ENCODE data around the gene OR2K2.

OR2K2 gene

GRCh38 chr9:111372297-111372696 lies 42.3 kb upstream of the OR2K2 start:
- Histone ChIP-seq H3K4me1 (ENCODE audit: insufficient read depth, low read length, severe bottlenecking) (no peaks in the 10 kb centered on the region), H3K79me2 (ENCODE audit: insufficient read depth, low read length) (no peaks in the 10 kb centered on the region), H3F3A (ENCODE audit: insufficient read depth, low read length) (no peaks in the 10 kb centered on the region), H3K27me3 (ENCODE audit: insufficient read depth, low read length) (no peaks in the 10 kb centered on the region), H3K4me3 (ENCODE audit: low read depth, low read length, poor library complexity, severe bottlenecking) (no peak overlapping the region), H4K20me1 (ENCODE audit: insufficient read depth, low read length) (no peaks in the 10 kb centered on the region), H3K9me3 (ENCODE audit: low read length) (no peaks in the 10 kb centered on the region), H3K9ac (ENCODE audit: low read length) (no peak overlapping the region), H3K27ac (ENCODE audit: low read depth, low read length, poor library complexity, severe bottlenecking) (no peak overlapping the region), H2AFZ (ENCODE audit: low read length) (no peak overlapping the region), H3K36me3 (ENCODE audit: insufficient read depth, low read length) (peaks cover 93% of the 10 kb centered on the region), H3K4me2 (ENCODE audit: low read length) (no peak overlapping the region), H3K9me2 (ENCODE audit: low read depth, low read length) (no peaks in the 10 kb centered on the region)
- TF ChIP-seq CTCF (IDR thresholded peaks at IDR 0.05; ENCODE audit: low read length), result no peak
- no peak for TF ChIP-seq EZH2 (IDR thresholded peaks at IDR 0.05; ENCODE audit: borderline replicate concordance, low read length)

- H3K9me3 ChIP-seq (ENCODE audit: low read length), result no peaks in the 10 kb centered on the region
- no peaks in the 10 kb centered on the region for H3K9me2 ChIP-seq (ENCODE audit: low read depth, low read length)
- H3F3A ChIP-seq (ENCODE audit: insufficient read depth, low read length), result no peaks in the 10 kb centered on the region
- H2AFZ ChIP-seq (ENCODE audit: low read length), result no peak overlapping the region
- H3K79me2 ChIP-seq (ENCODE audit: insufficient read depth, low read length), result no peaks in the 10 kb centered on the region
- no peak overlapping the region for H3K4me3 ChIP-seq (ENCODE audit: low read depth, low read length, poor library complexity, severe bottlenecking)
- no peak overlapping the region for H3K4me2 ChIP-seq (ENCODE audit: low read length)
- TF ChIP-seq CTCF (IDR thresholded peaks at IDR 0.05; ENCODE audit: low read length) (no peak), EZH2 (IDR thresholded peaks at IDR 0.05; ENCODE audit: borderline replicate concordance, low read length) (no peak)
- no peaks in the 10 kb centered on the region for H4K20me1 ChIP-seq (ENCODE audit: insufficient read depth, low read length)
- H3K27me3 ChIP-seq (ENCODE audit: insufficient read depth, low read length), result no peaks in the 10 kb centered on the region
- no peak overlapping the region for H3K27ac ChIP-seq (ENCODE audit: low read depth, low read length, poor library complexity, severe bottlenecking)
- peaks cover 91% of the 10 kb centered on the region for H3K36me3 ChIP-seq (ENCODE audit: insufficient read depth, low read length)
- H3K4me1 ChIP-seq (ENCODE audit: insufficient read depth, low read length, severe bottlenecking), result no peaks in the 10 kb centered on the region
- no peak overlapping the region for H3K9ac ChIP-seq (ENCODE audit: low read length)
These were observed 37.0 kb upstream of the OR2K2 start for GRCh38 chr9:111366978-111367377.

GRCh38 chr9:111362526-111362925 lies 32.5 kb upstream of the OR2K2 start:
- Histone ChIP-seq H3K36me3 (ENCODE audit: insufficient read depth, low read length) (peaks cover 62% of the 10 kb centered on the region), H3K4me1 (ENCODE audit: insufficient read depth, low read length, severe bottlenecking) (no peaks in the 10 kb centered on the region), H3F3A (ENCODE audit: insufficient read depth, low read length) (no peaks in the 10 kb centered on the region), H3K27ac (ENCODE audit: low read depth, low read length, poor library complexity, severe bottlenecking) (no peak overlapping the region), H3K4me2 (ENCODE audit: low read length) (no peak overlapping the region), H3K9me3 (ENCODE audit: low read length) (no peaks in the 10 kb centered on the region), H3K9me2 (ENCODE audit: low read depth, low read length) (no peaks in the 10 kb centered on the region), H3K9ac (ENCODE audit: low read length) (no peak overlapping the region), H2AFZ (ENCODE audit: low read length) (no peak overlapping the region), H3K79me2 (ENCODE audit: insufficient read depth, low read length) (no peaks in the 10 kb centered on the region), H3K4me3 (ENCODE audit: low read depth, low read length, poor library complexity, severe bottlenecking) (no peak overlapping the region), H3K27me3 (ENCODE audit: insufficient read depth, low read length) (no peaks in the 10 kb centered on the region), H4K20me1 (ENCODE audit: insufficient read depth, low read length) (no peaks in the 10 kb centered on the region)
- TF ChIP-seq CTCF (IDR thresholded peaks at IDR 0.05; ENCODE audit: low read length) (no peak), EZH2 (IDR thresholded peaks at IDR 0.05; ENCODE audit: borderline replicate concordance, low read length) (no peak)
